Cardiac fibroblast (primary cell): ENCODE measurements around the gene CELF2.

Source experiments
- DNase-seq, 2 donors: peaks; one replicate each; pipeline versions ENCODE4 v3.0.0 to v3.0.0-alpha.2; 2010; ENCODE audit warnings: low read depth in 2 of 2
- H3K4me3 ChIP-seq, 2 donors: replicated peaks in 1 of 2; 1 replicate in 1 of 2; 2 replicates in 1 of 2; pipeline ENCODE4 v1.5.1; 2011; ENCODE audit warnings: low read depth in 2 of 2, low read length in 2 of 2, mild to moderate bottlenecking in 2 of 2, moderate library complexity in 1 of 2
- CTCF ChIP-seq: IDR thresholded peaks from one replicate; pipeline ENCODE4 v1.5.1; 2011; ENCODE audit warnings: low read depth, mild to moderate bottlenecking, low read length, inconsistent platforms

Gene CELF2

GRCh38 chr10:11300563-11300962 is 282.9 kb downstream of the CELF2 start:
- no peak overlapping the region for H3K4me3 ChIP-seq
- no peak for DNase-seq
- no peak for TF ChIP-seq CTCF

DNA sequence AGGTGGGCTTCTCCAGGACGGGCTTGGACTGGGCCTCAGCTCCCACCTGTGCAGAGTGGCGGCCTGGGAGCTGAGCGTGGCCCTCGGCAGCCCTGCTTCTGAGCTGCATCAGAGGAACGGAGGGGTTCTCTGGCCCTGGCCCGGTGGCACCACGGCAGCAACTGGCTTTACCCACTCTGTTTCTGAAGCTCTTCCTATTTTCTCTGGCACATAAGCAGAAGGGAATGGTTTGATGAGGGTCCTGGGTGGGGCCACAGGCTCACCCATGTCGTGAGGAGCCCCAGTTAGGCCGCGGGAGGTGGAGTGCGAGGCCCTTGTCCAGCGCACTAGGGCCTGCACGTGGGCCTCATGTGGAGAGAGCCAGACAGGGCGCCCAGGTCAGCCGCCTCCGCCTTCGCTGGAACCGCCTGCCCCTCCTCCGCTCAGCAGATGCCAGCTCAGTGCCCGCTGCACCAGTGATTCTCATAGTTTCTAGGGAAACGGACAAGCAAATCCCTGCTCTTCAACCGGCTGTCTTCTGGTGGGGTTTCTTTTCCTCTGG is 284.0 kb downstream of the CELF2 start:
- no peak overlapping the region for H3K4me3 ChIP-seq
- no peak for TF ChIP-seq CTCF
- no peak for DNase-seq

GRCh38 chr10:11302181-11302580 is 284.5 kb downstream of the CELF2 start:
- H3K4me3 ChIP-seq: no peak overlapping the region
- no peak for DNase-seq
- no peak for TF ChIP-seq CTCF

DNA sequence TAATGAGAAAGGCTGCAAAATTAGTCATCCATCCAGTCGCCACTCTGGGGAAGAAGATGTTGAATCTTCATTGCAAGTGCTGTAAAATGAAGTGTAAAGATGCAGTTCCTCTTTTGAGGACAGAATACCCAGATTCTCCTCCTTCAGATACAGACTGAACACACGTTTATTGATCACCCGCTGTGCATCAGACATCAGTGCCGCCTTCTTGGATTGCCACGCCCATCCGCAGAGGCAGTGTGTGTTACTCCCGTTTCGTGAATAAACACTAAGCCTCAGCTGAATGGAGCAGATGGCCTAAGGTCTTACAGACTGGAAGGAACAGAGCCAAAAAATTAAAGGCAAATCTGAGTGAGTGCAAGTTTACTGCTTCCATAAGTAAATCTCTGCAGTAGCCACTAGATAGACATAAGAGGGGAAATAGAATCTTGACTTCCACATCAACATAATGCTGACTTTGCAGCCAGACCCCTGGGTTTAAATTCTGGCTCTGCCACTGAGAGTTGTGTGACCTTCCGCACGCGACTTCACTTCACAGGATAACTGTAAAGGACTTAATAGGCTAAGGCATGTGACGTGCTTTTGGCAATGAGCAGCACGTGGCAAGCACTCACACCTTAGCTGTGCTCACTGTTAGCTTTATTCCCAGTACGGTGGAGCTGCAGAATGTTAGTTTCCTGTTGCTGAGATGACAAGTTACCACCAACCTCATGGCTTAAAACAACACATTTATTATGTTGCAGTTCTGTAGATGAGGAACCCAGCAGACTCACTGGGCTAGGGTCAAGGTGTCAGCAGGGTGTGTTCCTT is 285.9 kb downstream of the CELF2 start:
- no peak overlapping the region for H3K4me3 ChIP-seq
- no peak for TF ChIP-seq CTCF
- no peak for DNase-seq

- no peak for DNase-seq
- TF ChIP-seq CTCF: no peak
- no peak overlapping the region for H3K4me3 ChIP-seq
Measured at GRCh38 chr10:11304906-11305585, 287.4 kb downstream of the CELF2 start.

- DNase-seq: no peak
- no peak for TF ChIP-seq CTCF
- no peak overlapping the region for H3K4me3 ChIP-seq
Measured at GRCh38 chr10:11305825-11306593, 288.3 kb downstream of the CELF2 start.
